Lung (tissue), 12 donors: Measurements from ENCODE around the gene SLC35F5. TPM values are rescaled to one million over a fixed set of nuclear protein-coding genes. Genes with fewer than 3 reads are reported as not detected.
"Not testable (repeated sequence)": the region's sequence is repeated elsewhere in the genome, so short reads cannot be mapped to it uniquely, and the experiment has no call there.

ENCODE experiments used
- ATAC-seq: fragments of 200-7000 bp; cut with Tn5 transposase; one replicate; pipeline ENCODE4 v1.9.1; 2020; ENCODE audit warnings: moderate number of reproducible peaks; ENCODE audit not compliant: insufficient read depth, low FRiP score
- DNase-seq, 3 donors: peaks; one replicate each; pipeline ENCODE4 v3.0.0-alpha.2; 2013 to 2017
- H3K27ac ChIP-seq, 2 donors: one replicate each; pipeline ENCODE4 v1.5.1; 2013; ENCODE audit warnings: mild to moderate bottlenecking in 2 of 2, moderate library complexity in 2 of 2, control low read depth in 1 of 2, inconsistent platforms in 1 of 2, low read depth in 1 of 2, low read length in 1 of 2
- H3K27me3 ChIP-seq, 3 donors: one replicate each; pipeline ENCODE4 v1.5.1; 2013; ENCODE audit warnings: low read length in 2 of 3; ENCODE audit not compliant: control insufficient read depth in 3 of 3, insufficient read depth in 3 of 3
- H3K36me3 ChIP-seq, 4 donors: one replicate each; pipeline ENCODE4 v1.5.1; 2013; ENCODE audit warnings: low read length in 4 of 4, mild to moderate bottlenecking in 1 of 4, moderate library complexity in 1 of 4; ENCODE audit not compliant: control insufficient read depth in 4 of 4, insufficient read depth in 4 of 4
- H3K4me1 ChIP-seq, 5 donors: one replicate each; pipeline ENCODE4 v1.5.1; 2013; ENCODE audit warnings: low read length in 5 of 5, mild to moderate bottlenecking in 2 of 5, moderate library complexity in 1 of 5; ENCODE audit not compliant: control insufficient read depth in 5 of 5, insufficient read depth in 5 of 5
- H3K4me3 ChIP-seq: one replicate; pipeline ENCODE4 v1.5.1; 2013; ENCODE audit warnings: mild to moderate bottlenecking, control low read depth, moderate library complexity
- H3K9ac ChIP-seq, 2 donors: one replicate each; pipeline ENCODE4 v1.5.1; 2013; ENCODE audit warnings: low read length in 2 of 2, control low read depth in 1 of 2; ENCODE audit not compliant: insufficient read depth in 1 of 2
- H3K9me3 ChIP-seq, 4 donors: one replicate each; pipeline ENCODE4 v1.5.1; 2013; ENCODE audit warnings: low read length in 3 of 4, mild to moderate bottlenecking in 1 of 4, moderate library complexity in 1 of 4; ENCODE audit not compliant: control insufficient read depth in 4 of 4, insufficient read depth in 3 of 4
- WGBS, 2 donors: extraction: QIAGEN DNeasy Blood & Tissue Kit; methylation state at CpG; one replicate each; pipeline ENCODE4 v1.1.7; 2013; 5-methylcytosine and 5-hydroxymethylcytosine counted together
- polyA plus RNA-seq, 2 donors: library from polyadenylated mRNA; stranded (reverse); fragments of 200-250 nt; gene quantifications; one replicate each; pipeline ENCODE4 v1.2.1, GENCODE V29; 2013
- total RNA-seq, 2 donors: library from RNA; depleted of rRNA in 1 of 2; stranded (reverse); fragments of >200 nt in 1 of 2; gene quantifications; one replicate each; pipeline ENCODE4 v1.2.1, GENCODE V29; 2014 to 2021
- TF ChIP-seq, protein P1 (sequence below): IDR thresholded peaks from 2 replicates; pipeline ENCODE4 v1.5.1; 2012; ENCODE audit warnings: mild to moderate bottlenecking; ENCODE audit errors: control extremely low read depth, extremely low read depth
- donor health status: control.
- donor health status: control.
- donor health status: Bipolar disorder and iron deficiency.
- donor health status: healthy.
- donor health status: DM: yes; HTN: yes; CAD: no.

Gene SLC35F5
- total and polyA plus RNA-seq, 4 donors = 17.8 to 216 (median 37.9) TPM

DNA sequence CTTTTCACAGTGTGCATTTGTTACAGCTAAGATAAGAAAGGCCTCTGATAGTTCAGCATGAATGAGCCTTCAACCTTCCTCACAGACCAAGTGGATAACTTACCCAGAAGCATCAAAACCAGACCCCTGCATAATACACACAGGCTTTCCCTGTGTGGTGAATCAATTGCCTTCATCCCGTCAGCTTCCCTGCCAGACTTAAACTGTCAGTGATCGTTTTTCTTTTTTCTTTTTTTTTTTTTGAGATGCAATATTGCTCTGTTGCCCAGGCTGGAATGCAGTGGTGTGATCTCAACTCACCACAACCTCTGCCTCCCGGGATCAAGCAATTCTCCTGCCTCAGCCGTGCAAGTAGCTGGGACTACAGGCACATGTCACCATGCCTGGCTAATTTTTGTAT, 20.5 kb upstream of the SLC35F5 start:
- Histone ChIP-seq H3K9ac (no peak overlapping the region), H3K4me1 (no peaks in the 10 kb centered on the region), H3K4me3 (no peak overlapping the region), H3K9me3 (no peaks in the 10 kb centered on the region), H3K36me3 (no peaks in the 10 kb centered on the region), H3K27ac (no peak overlapping the region), H3K27me3 (no peaks in the 10 kb centered on the region)
- TF ChIP-seq, protein P1, sequence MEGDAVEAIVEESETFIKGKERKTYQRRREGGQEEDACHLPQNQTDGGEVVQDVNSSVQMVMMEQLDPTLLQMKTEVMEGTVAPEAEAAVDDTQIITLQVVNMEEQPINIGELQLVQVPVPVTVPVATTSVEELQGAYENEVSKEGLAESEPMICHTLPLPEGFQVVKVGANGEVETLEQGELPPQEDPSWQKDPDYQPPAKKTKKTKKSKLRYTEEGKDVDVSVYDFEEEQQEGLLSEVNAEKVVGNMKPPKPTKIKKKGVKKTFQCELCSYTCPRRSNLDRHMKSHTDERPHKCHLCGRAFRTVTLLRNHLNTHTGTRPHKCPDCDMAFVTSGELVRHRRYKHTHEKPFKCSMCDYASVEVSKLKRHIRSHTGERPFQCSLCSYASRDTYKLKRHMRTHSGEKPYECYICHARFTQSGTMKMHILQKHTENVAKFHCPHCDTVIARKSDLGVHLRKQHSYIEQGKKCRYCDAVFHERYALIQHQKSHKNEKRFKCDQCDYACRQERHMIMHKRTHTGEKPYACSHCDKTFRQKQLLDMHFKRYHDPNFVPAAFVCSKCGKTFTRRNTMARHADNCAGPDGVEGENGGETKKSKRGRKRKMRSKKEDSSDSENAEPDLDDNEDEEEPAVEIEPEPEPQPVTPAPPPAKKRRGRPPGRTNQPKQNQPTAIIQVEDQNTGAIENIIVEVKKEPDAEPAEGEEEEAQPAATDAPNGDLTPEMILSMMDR = no peak
- ATAC-seq (no peak), DNase-seq (no peak)
- WGBS, 2 donors = 70 to 90% methylated on average over 4 of the region's 4 CpGs

DNA sequence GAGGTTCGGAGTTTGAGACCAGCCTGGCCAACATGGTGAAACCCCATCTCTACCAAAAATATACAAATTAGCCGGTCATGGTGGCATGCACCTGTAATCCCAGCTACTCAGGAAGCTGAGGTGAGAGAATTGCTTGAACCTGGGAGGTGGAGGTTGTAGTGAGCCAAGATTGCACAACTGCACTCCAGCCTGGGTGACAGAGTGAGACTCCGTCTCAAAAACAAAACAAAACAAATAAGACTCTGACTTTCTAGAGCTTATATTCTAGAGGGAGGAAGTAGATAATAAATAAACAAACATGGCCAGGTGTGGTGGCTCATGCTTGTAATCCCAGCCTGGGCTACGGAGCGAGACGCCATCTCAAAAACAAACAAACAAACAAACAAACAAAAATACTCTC, 18.2 kb upstream of the SLC35F5 start:
- not testable (repeated sequence) for H3K27me3 ChIP-seq, H3K9me3 ChIP-seq, H3K4me1 ChIP-seq, H3K4me3 ChIP-seq, DNase-seq, ATAC-seq, H3K36me3 ChIP-seq, H3K9ac ChIP-seq, H3K27ac ChIP-seq
- WGBS, 2 donors = 82 to 84% methylated on average over 6 of the region's 6 CpGs

DNA sequence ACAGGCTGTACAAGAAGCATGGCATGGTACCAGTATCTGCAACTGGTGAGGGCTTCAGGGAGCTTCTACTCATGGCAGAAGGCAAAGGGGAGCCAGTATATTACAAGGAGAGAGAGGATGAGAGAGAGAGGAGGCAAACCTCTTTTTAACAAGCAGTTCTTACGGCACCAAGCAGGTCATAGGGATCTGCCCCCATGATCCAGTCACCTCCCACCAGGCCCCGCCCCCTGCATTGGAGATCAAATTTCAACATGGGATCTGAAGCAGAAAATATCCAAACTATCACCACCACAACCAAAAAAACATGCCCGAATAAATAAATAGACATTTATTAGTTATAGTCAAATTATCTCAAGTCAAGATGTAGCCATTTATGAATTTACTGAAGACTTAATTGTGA, 14.5 kb upstream of the SLC35F5 start:
- Histone ChIP-seq H3K9me3 (no peaks in the 10 kb centered on the region), H3K27me3 (no peaks in the 10 kb centered on the region), H3K27ac (no peak overlapping the region), H3K4me3 (no peak overlapping the region), H3K36me3 (no peaks in the 10 kb centered on the region), H3K9ac (no peak overlapping the region), H3K4me1 (no peaks in the 10 kb centered on the region)
- TF ChIP-seq, protein P1 = no peak
- no peak for DNase-seq
- no peak for ATAC-seq
- WGBS, 2 donors = 87 to 93% methylated on average over 3 of the region's 3 CpGs

DNA sequence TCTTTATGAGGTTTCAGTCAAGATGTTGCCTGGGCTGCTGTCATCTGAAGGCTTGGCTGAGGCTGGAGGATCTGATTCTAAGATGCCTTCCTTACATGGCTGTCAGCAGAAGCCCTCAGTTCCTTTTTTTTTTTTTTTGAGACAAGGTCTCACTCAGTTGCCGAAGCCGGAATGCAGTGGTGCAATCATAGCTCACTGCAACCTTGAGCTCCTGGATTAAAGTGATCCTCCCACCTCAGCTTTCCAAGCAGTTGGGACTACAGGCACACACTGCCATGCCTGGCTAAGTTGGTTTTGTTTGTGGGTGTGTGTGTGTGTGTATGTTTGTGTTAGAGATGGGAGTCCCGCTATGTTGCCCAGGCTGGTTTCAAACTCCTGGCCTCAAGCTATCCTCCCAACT, 13.1 kb upstream of the SLC35F5 start:
- no peak for ATAC-seq

More for the DNA sequence above, 13.1 kb upstream of the SLC35F5 start:
- no peak overlapping the region for H3K4me3 ChIP-seq
- no peaks in the 10 kb centered on the region for H3K36me3 ChIP-seq
- no peaks in the 10 kb centered on the region for H3K9me3 ChIP-seq
- TF ChIP-seq, protein P1 = no peak
- H3K27me3 ChIP-seq = no peaks in the 10 kb centered on the region
- no peak overlapping the region for H3K27ac ChIP-seq
- H3K4me1 ChIP-seq = no peaks in the 10 kb centered on the region
- WGBS, 2 donors = 67 to 82% methylated on average over 3 of the region's 3 CpGs
- no peak for DNase-seq
- no peak overlapping the region for H3K9ac ChIP-seq
